ENCODE results near the gene TMEM145.
"Not testable (repeated sequence)": the region's sequence is repeated elsewhere in the genome, so short reads cannot be mapped to it uniquely, and the experiment has no call there.

The TMEM145 gene

GRCh38 chr19:42313096-42313839 is at the start of gene TMEM145:
Gene TMEM145, plus strand, starts transcription at chr19:42313309. Its CDS starts 68 bp downstream, at chr19:42313377.
- peak; percentile 86 for DNase-seq

GRCh38 chr19:42266105-42266504 is 47.0 kb upstream of the TMEM145 start:
- not testable (repeated sequence) for DNase-seq

DNA sequence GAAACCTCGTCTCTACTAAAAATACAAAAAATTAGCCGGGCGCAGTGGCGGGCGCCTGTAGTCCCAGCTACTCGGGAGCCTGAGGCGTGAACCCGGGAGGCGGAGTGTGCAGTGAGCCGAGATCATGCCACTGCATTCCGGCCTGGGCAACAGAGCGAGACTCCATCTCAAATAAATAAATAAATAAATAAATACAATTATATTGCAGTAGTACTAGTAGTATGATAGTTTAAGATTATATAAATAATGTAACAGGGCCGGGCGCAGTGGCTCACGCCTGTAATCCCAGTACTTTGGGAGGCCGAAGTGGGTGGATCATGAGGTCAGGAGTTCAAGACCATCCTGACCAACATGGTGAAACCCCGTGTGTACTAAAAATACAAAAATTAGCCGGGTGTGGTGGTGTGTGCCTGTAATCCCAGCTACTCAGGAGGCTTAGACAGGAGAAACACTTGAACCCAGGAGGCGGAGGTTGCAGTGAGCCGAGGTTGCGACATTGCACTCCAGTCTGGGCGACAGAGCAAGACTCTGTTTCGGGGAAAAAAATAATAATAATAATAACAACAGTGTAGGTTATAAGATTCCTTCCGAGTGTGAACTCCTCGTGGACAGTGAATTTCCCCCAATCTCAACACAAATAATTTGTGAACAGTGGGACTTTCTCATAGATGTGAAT is 46.0 kb upstream of the TMEM145 start:
- not testable (repeated sequence) for DNase-seq

- no peak for DNase-seq
Measured at GRCh38 chr19:42267644-42268141, 45.4 kb upstream of the TMEM145 start.

- DNase-seq = peak; percentile 100
Measured at GRCh38 chr19:42268142-42268703, 44.9 kb upstream of the TMEM145 start.

- peak; percentile 100 for DNase-seq
Measured at GRCh38 chr19:42268704-42269477, 44.2 kb upstream of the TMEM145 start, which contains the start of gene CIC. Gene CIC, plus strand, starts transcription at chr19:42269252. Its CDS starts 2,532 bp downstream, at chr19:42271784.

DNA sequence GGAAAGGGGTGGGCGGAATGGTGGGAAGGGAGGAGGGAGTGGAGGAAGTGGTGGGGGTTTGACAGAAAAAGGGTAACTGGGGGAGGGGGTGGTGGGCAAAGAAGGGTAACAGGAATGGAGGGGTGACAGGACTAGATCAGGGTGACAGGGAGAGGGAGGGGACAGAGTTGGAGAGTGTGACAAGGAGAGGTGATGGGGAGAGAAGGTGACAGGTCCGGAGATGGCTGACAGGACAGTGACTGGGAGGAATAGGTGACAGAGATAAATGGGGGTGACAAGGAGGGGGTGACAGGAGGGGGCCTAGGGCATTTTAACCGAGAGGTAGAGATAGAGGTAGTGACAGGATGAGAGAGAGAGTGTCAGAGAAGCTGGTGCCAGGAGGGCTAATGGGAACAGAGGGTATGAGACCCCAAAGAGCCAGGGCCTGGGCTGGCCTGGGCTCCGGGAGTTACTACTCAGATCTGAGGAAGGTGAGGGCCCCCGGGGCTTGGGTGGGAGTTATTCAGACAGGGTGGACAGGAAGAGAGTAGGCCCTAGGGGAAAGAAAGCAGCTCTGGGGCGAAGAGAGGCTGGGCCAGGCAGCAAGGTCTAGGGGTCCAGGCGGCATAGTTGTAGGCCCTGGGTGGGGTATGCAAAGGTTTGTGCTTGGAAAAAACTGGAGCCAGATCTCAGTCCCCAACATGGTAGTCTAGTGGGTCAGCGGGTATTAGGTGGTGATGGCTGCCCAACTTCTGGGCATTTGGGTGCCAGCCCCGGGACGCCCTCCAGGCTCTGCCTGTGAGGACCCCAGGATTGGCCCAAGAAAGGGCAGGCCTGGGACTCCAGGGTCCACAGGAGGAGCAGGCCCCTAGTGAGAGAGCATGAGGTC is 43.4 kb upstream of the TMEM145 start:
- DNase-seq = no peak

- no peak for DNase-seq
Measured at GRCh38 chr19:42270346-42271044, 42.6 kb upstream of the TMEM145 start.

- DNase-seq = no peak
Measured at GRCh38 chr19:42271045-42271419, 42.1 kb upstream of the TMEM145 start.

DNA sequence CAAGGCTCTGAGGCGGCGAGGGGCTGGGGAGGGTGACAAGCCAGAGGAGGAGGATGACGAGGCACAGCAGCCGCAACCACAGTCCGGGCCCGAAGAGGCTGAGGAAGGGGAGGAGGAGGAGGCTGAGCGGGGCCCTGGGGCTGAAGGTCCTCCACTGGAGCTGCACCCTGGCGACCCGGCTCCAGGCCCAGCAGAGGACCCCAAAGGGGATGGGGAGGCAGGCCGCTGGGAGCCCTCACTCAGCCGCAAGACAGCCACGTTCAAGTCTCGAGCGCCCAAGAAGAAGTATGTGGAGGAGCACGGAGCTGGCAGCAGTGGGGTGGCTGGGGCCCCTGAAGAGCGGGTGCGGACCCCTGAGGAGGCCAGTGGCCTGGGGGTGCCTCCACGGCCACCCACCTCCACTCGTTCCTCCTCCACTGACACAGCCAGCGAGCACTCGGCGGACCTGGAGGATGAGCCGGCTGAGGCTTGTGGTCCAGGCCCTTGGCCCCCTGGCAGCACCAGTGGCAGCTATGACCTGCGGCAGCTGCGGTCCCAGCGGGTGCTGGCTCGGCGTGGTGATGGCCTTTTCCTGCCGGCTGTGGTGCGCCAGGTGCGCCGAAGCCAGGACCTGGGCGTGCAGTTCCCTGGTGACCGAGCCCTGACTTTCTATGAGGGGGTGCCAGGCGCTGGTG is 41.1 kb upstream of the TMEM145 start:
- no peak for DNase-seq

GRCh38 chr19:42272535-42272897 is 40.6 kb upstream of the TMEM145 start:
- no peak for DNase-seq

GRCh38 chr19:42272989-42273406 is 40.1 kb upstream of the TMEM145 start:
- no peak for DNase-seq

GRCh38 chr19:42273407-42274064 is 39.6 kb upstream of the TMEM145 start:
- DNase-seq = no peak

GRCh38 chr19:42274065-42274682 is 38.9 kb upstream of the TMEM145 start:
- DNase-seq = no peak

GRCh38 chr19:42275103-42275502 is 38.0 kb upstream of the TMEM145 start:
- DNase-seq = no peak

GRCh38 chr19:42275517-42275916 is 37.6 kb upstream of the TMEM145 start:
- DNase-seq = no peak

DNA sequence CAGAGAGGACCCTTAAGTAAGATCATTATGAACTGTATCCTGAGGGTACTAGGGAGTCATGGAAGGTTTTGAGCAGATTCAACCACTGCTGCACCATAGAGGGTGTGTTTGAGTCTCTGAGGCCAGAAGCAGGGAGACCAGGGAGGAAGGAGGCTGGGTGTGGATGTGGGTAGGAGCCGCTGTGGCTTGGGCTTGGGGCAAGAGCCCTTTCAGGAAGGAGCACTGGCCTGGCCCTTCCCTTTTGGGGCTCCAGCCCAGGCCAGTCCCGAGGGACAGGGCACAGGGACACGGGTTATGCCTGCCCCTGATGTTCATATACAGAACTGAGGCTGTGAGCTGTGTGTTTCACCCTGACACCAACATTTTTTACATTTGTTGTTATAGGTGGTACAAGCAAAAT is 36.8 kb upstream of the TMEM145 start:
- no peak for DNase-seq

DNA sequence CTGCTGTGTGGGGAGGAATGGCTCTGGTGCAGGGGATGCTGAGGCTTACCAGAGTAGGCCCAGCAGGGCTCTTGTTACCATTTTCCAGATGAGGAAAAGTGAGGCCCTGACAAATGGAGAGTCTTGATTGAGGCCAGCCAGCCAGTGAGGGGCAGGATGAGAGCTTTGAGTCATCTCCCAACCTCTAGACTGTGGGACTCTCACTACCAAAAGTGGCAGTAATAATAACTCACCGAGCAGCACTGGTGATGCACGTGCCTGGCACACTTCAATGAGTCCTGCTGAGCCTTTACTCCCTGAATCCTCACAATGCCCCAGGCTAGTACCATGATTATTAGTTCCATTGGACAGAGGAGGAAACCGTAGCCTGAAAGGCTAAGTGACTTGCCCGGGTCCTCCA is 36.3 kb upstream of the TMEM145 start:
- DNase-seq = no peak

DNA sequence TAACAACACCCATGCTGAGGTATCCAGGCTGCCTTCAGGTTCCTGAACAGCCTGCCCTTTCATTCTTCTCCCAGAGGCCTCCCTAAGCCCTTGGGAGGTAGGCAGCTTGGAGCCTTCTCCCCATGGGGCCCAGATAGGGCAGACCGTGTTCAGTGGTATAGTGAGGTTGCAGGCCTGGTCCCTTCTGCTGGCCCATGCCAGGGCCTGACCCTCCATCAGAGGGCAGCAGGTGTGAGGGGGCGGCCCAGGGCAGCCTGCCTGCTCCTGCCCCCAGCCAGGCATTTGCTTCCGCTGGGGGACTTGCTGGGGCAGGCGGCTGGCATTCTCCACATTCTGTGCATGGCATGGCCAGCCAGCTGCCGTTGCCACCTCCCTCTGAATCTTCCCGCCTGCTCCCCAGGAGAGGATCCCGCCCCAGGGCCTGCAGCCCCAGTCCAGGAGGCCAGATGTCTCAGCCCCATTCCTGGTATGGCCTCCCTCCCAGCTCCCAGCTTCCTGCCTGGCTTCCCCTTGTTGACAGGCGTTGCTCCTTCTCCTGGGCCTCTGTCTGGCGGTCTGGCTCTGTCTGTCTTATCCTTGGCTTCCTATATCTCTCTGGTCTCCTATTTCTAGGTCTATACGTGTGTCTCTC is 35.2 kb upstream of the TMEM145 start:
- DNase-seq = no peak

Data from eye (tissue), 1 donor.